Measurements from ENCODE around the gene MRPL23.

Gene MRPL23

DNA sequence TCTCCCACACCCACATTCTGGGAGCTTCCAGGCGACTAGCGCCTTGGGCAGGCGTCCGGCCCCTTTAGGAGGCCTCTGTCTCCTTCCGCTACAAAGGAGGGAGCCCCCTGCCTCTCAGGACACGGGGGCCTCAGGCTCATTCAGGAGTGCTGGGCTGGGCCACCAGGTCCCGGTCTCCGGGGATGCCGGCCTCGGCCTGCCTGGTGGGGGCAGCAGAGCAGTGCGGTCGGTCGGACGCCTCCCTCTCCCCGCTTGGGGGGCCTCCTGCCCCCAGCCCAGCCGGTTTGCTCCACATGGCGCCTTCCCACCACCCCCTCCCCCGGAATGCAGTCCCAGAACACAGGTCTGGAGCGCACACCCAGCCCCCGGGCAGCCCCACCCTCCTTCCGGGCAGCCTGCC is 21.9 kb downstream of the MRPL23 start:
- H3K4me3 ChIP-seq (ENCODE audit: low read depth, low read length) = no peak overlapping the region
- TF ChIP-seq, protein P1, sequence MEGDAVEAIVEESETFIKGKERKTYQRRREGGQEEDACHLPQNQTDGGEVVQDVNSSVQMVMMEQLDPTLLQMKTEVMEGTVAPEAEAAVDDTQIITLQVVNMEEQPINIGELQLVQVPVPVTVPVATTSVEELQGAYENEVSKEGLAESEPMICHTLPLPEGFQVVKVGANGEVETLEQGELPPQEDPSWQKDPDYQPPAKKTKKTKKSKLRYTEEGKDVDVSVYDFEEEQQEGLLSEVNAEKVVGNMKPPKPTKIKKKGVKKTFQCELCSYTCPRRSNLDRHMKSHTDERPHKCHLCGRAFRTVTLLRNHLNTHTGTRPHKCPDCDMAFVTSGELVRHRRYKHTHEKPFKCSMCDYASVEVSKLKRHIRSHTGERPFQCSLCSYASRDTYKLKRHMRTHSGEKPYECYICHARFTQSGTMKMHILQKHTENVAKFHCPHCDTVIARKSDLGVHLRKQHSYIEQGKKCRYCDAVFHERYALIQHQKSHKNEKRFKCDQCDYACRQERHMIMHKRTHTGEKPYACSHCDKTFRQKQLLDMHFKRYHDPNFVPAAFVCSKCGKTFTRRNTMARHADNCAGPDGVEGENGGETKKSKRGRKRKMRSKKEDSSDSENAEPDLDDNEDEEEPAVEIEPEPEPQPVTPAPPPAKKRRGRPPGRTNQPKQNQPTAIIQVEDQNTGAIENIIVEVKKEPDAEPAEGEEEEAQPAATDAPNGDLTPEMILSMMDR (IDR thresholded peaks at IDR 0.05; ENCODE audit: insufficient read depth, low read depth, low read length, missing control alignments) = no peak
- no peak for DNase-seq (ENCODE audit: low read depth)

DNA sequence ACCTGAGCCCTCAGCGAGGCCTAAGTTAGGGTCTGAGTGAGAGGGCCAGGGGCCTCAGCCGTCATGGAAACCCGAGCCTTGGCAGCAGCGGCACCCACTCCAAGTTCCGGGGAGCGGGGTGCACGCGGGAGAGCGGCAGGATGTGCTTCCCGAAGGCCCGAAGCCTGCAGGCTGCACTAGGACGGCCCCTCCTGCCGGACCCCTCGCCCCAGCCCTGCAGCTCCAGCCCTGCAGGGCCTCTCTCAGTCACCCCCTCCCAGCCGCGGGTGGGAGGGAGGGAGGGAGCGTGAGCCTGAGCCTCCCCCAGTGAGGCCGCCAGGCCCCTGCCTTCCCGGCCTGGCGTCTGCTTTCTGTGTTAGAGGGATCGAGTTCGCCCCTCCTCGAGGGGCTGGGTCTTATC is 22.6 kb downstream of the MRPL23 start:
- H3K4me3 ChIP-seq (ENCODE audit: low read depth, low read length) = no peak overlapping the region
- DNase-seq (ENCODE audit: low read depth) = no peak
- TF ChIP-seq, protein P1 (IDR thresholded peaks at IDR 0.05; ENCODE audit: insufficient read depth, low read depth, low read length, missing control alignments) = no peak

DNA sequence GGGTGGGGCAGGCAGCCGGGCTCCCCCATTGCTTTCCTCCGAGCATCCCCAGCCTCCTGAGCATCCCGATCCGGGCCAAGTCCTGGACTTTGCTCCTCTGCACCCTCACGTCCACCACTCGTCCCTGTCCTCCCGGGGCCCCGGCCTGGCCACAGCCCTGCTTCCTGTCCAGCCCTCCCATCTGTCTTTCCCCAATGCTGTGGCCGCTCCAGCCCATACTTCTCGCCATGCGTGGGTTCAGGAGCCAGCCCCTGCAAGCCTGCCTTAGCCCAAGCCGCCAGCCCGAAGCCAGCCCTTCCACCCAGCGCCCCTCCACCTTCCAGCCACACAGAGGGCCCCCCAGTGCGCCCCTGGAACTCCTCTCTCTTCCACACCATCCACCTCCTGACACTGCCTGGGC is 23.8 kb downstream of the MRPL23 start:
- TF ChIP-seq, protein P1 (IDR thresholded peaks at IDR 0.05; ENCODE audit: insufficient read depth, low read depth, low read length, missing control alignments) = no peak
- no peak overlapping the region for H3K4me3 ChIP-seq (ENCODE audit: low read depth, low read length)
- DNase-seq (ENCODE audit: low read depth) = no peak

DNA sequence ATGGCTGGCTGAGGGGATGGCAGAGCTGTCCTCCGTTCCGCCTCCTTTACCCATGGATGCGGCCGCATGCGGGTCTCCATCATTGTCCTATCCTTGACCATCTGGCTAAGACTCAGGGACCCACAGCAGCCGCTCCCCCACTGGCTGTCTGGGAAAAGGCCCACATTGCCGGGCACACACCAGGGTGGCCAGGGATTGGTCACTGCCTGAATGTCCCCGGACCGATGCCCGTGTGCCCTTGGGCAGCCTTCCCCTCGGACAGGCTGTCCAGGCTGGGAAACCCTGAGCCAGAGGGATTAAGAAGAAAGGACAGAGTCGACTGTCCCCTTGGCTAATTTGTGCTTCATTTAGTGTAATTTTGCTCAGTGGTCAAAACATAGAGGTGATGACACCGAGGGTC is 28.1 kb downstream of the MRPL23 start:
- no peak for DNase-seq (ENCODE audit: low read depth)
- H3K4me3 ChIP-seq (ENCODE audit: low read depth, low read length) = no peak overlapping the region
- TF ChIP-seq, protein P1 (IDR thresholded peaks at IDR 0.05; ENCODE audit: insufficient read depth, low read depth, low read length, missing control alignments) = no peak

DNA sequence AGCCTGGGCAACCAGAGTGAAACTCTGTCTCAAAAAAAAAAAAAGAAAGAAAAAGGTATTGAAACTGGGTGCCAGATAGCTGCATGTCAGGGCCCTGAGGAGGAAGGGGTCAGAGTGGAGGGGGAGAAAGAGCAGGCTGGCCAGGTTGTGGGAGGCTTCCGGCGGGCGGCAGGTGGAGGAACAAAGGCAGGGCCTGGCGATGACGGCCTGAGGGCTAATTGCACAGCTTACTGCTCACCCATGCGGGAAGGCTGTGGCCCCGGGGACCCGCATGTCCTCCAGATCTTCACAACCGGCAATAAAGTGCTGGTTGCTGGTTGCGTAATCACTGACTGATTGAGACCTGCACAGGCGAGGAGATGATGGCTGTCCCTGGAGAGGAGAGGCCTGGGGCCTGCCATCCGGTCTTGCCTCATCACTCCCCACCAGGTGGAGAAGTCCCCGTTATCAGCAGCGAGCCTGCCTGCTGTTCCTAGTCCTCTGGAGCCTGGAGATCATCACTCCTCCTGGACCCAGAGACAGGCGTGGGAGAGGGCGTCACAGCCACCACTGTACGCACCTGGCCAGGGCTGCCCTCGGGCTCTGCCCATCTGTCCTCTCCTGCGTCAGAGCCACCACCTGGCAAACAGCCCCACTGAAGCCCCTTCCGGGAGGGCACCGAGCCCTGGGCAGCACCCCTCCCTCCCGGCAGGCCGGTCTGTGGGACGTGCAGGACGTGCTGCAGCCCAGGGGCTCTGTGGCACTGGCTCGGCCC is 31.8 kb downstream of the MRPL23 start:
- DNase-seq (ENCODE audit: low read depth) = no peak
- TF ChIP-seq, protein P1 (IDR thresholded peaks at IDR 0.05; ENCODE audit: insufficient read depth, low read depth, low read length, missing control alignments) = no peak
- no peak overlapping the region for H3K4me3 ChIP-seq (ENCODE audit: low read depth, low read length)

DNA sequence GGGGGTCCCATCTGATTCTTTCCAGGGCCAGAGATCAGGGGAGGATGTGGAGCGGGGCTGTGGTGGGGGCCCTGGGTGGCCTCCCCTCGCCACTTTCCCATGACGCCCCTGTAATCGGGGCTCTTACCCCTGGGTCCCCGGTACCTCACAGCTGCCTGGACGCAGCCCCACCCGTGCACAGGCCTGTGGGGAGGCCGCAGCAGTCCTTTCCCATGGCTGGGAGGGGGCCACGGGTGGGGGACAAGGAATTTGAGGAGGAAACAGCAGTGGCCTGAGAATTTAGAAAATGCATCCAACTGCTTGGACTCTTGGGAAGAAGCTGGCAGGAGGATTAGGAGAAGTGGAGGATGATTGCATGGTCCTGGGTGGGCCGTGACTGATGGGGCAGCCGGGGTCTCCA is 32.5 kb downstream of the MRPL23 start:
- no peak overlapping the region for H3K4me3 ChIP-seq (ENCODE audit: low read depth, low read length)
- TF ChIP-seq, protein P1 (IDR thresholded peaks at IDR 0.05; ENCODE audit: insufficient read depth, low read depth, low read length, missing control alignments) = no peak
- DNase-seq (ENCODE audit: low read depth) = no peak

Data from GM12865 (cell line).